HFFc6 (cell line): ENCODE results near the gene IRGC. TPM values are rescaled to one million over a fixed set of nuclear protein-coding genes. Genes with fewer than 3 reads are reported as not detected.

Source experiments
- DNase-seq: peaks from one replicate; pipeline ENCODE4 v3.0.0-alpha.2; 2018
- H3K27ac Mint-ChIP-seq: 2 replicates; pipeline ENCODE4 v1.8.0; 2020; ENCODE audit warnings: mild to moderate bottlenecking, mixed read lengths
- H3K27me3 Mint-ChIP-seq: 2 replicates; pipeline ENCODE4 v1.8.0; 2021; ENCODE audit warnings: mild to moderate bottlenecking, moderate library complexity, mixed read lengths; ENCODE audit not compliant: insufficient read depth
- H3K36me3 Mint-ChIP-seq: 2 replicates; pipeline ENCODE4 v1.8.0; 2021; ENCODE audit warnings: low read depth, mixed read lengths
- H3K4me1 Mint-ChIP-seq: 2 replicates; pipeline ENCODE4 v1.8.0; 2020; ENCODE audit warnings: low read depth, mixed read lengths
- H3K4me3 Mint-ChIP-seq: 2 replicates; pipeline ENCODE4 v1.8.0; 2020; ENCODE audit warnings: mild to moderate bottlenecking, moderate library complexity, mixed read lengths
- H3K9me3 Mint-ChIP-seq: 2 replicates; pipeline ENCODE4 v1.8.0; 2020; ENCODE audit warnings: mild to moderate bottlenecking, mixed read lengths
- CTCF ChIP-seq: fragments of 200-600 bp; sonication (generic); IDR thresholded peaks from 2 replicates; pipeline ENCODE4 v1.5.0; 2021; ENCODE audit warnings: antibody characterized with exemption, mild to moderate bottlenecking
- total RNA-seq, 6 experiments: library from RNA; stranded (reverse); fragmentation: NEBNext Ultra II Directional; extraction: Animal tissue kit (Norgen Biotek cat#: 25700); gene quantifications; 2 replicates in 1 of 6; 3 replicates in 5 of 6; pipeline ENCODE4 v1.2.3, GENCODE V29; 2021

IRGC gene
- total RNA-seq, 6 experiments from 2014 or later: not detected

GRCh38 chr19:43673637-43674036, 42.2 kb upstream of the IRGC start:
- Mint-ChIP-seq H3K4me3 (no peak overlapping the region), H3K4me1 (peaks cover 38% of the 10 kb centered on the region), H3K36me3 (peaks cover 4% of the 10 kb centered on the region; the same call in 1 of the 2 replicates), H3K9me3 (no peaks in the 10 kb centered on the region), H3K27me3 (no peaks in the 10 kb centered on the region; the same call in none of the 2 replicates), H3K27ac (no peak overlapping the region)
- DNase-seq: no peak
- no peak for TF ChIP-seq CTCF

GRCh38 chr19:43674183-43674582, 41.7 kb upstream of the IRGC start:
- H3K9me3 Mint-ChIP-seq: no peaks in the 10 kb centered on the region
- TF ChIP-seq CTCF: no peak
- no peaks in the 10 kb centered on the region; the same call in none of the 2 replicates for H3K27me3 Mint-ChIP-seq
- H3K36me3 Mint-ChIP-seq: peaks cover 4% of the 10 kb centered on the region; the same call in 1 of the 2 replicates
- H3K4me3 Mint-ChIP-seq: no peak overlapping the region
- H3K4me1 Mint-ChIP-seq: peaks cover 38% of the 10 kb centered on the region
- H3K27ac Mint-ChIP-seq: peak overlapping the region; percentile 51; the same call in 1 of the 2 replicates
- no peak for DNase-seq

- no peaks in the 10 kb centered on the region for H3K9me3 Mint-ChIP-seq
- TF ChIP-seq CTCF: no peak
- peaks cover 38% of the 10 kb centered on the region for H3K4me1 Mint-ChIP-seq
- H3K27ac Mint-ChIP-seq: peak overlapping the region; percentile 51; the same call in 1 of the 2 replicates
- H3K36me3 Mint-ChIP-seq: peaks cover 4% of the 10 kb centered on the region; the same call in 1 of the 2 replicates
- no peak overlapping the region for H3K4me3 Mint-ChIP-seq
- no peak for DNase-seq
- H3K27me3 Mint-ChIP-seq: no peaks in the 10 kb centered on the region; the same call in none of the 2 replicates
Measured at GRCh38 chr19:43674596-43674995, 41.3 kb upstream of the IRGC start.

GRCh38 chr19:43675269-43675879, 40.5 kb upstream of the IRGC start:
- Mint-ChIP-seq H3K4me1 (peaks cover 34% of the 10 kb centered on the region), H3K27ac (peak overlapping the region; percentile 60), H3K36me3 (no peaks in the 10 kb centered on the region), H3K27me3 (no peaks in the 10 kb centered on the region; the same call in none of the 2 replicates), H3K9me3 (no peaks in the 10 kb centered on the region), H3K4me3 (peak overlapping the region; percentile 54)
- no peak for TF ChIP-seq CTCF
- DNase-seq: peak; percentile 30

- no peak for TF ChIP-seq CTCF
- H3K4me1 Mint-ChIP-seq: peaks cover 29% of the 10 kb centered on the region
- no peaks in the 10 kb centered on the region for H3K36me3 Mint-ChIP-seq
- peak overlapping the region; percentile 60 for H3K27ac Mint-ChIP-seq
- DNase-seq: no peak
- no peaks in the 10 kb centered on the region for H3K9me3 Mint-ChIP-seq
- no peak overlapping the region for H3K4me3 Mint-ChIP-seq
- no peaks in the 10 kb centered on the region; the same call in none of the 2 replicates for H3K27me3 Mint-ChIP-seq
Measured at GRCh38 chr19:43675906-43676305, 40.0 kb upstream of the IRGC start.
